Neural cell (in vitro differentiated cells): ENCODE results near the gene HAPLN2.

ENCODE experiments used
- CTCF ChIP-seq: fragments of 450-650 bp; IDR thresholded peaks from 2 replicates; pipeline ENCODE4 v1.5.1; 2014; ENCODE audit warnings: antibody characterized with exemption, mild to moderate bottlenecking, moderate library complexity; ENCODE audit not compliant: poor library complexity, severe bottlenecking
- RAD21 ChIP-seq: fragments of 450-650 bp; conservative IDR thresholded peaks from 2 replicates; pipeline ENCODE4 v1.6.1; 2014; ENCODE audit warnings: antibody characterized with exemption, mild to moderate bottlenecking, moderate library complexity

GRCh38 chr1:156586323-156586722 lies 32.9 kb upstream of the HAPLN2 start:
- no peak for TF ChIP-seq CTCF
- no peak for TF ChIP-seq RAD21
